ENCODE data around the gene SLC12A2.

DNA sequence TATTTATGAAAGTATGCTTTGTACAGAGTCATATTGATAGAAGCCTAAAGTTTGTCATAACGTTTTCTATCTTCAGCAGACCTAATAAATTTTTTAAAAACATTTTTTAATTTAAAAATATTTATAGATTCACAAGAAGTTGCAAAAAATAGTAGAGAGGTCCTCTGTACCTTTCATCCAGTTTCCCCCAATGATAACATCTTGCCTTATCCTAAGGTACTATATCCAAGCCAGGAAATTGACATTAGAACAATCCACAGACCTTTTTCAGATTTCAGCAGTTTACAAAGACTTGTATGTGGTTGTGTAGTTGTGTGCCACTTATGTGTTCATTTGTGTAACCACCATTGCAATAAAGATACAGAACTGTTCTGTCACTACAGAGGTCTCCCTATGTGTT is 88.5 kb downstream of the SLC12A2 start:
- TF ChIP-seq POLR2AphosphoS5 (IDR thresholded peaks at IDR 0.05) (no peak), EP300 (IDR thresholded peaks at IDR 0.05) (no peak), POLR2A (IDR thresholded peaks at IDR 0.05) (no peak)
- TF ChIP-seq, protein P1, sequence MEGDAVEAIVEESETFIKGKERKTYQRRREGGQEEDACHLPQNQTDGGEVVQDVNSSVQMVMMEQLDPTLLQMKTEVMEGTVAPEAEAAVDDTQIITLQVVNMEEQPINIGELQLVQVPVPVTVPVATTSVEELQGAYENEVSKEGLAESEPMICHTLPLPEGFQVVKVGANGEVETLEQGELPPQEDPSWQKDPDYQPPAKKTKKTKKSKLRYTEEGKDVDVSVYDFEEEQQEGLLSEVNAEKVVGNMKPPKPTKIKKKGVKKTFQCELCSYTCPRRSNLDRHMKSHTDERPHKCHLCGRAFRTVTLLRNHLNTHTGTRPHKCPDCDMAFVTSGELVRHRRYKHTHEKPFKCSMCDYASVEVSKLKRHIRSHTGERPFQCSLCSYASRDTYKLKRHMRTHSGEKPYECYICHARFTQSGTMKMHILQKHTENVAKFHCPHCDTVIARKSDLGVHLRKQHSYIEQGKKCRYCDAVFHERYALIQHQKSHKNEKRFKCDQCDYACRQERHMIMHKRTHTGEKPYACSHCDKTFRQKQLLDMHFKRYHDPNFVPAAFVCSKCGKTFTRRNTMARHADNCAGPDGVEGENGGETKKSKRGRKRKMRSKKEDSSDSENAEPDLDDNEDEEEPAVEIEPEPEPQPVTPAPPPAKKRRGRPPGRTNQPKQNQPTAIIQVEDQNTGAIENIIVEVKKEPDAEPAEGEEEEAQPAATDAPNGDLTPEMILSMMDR (IDR thresholded peaks at IDR 0.05) = no peak
